Upper lobe of right lung (tissue), 1 donor: Measurements from ENCODE around the gene GALNT6. TPM values are rescaled to one million over a fixed set of nuclear protein-coding genes. Genes with fewer than 3 reads are reported as not detected.
A peak's percentile ranks its signal among the peaks of the same experiment; 100 is the strongest.

Experiments
- ATAC-seq: fragments of 200-7000 bp; cut with Tn5 transposase; one replicate; pipeline ENCODE4 v1.9.1; 2020; ENCODE audit warnings: mild to moderate bottlenecking, moderate library complexity
- DNase-seq: peaks from one replicate; pipeline ENCODE4 v3.0.0-alpha.2; 2020
- H3K27ac ChIP-seq: fragments of 200-600 bp; one replicate; pipeline ENCODE4 v1.8.0; 2022
- H3K27me3 ChIP-seq: fragments of 200-600 bp; one replicate; pipeline ENCODE4 v1.8.0; 2022; ENCODE audit warnings: mild to moderate bottlenecking
- H3K36me3 ChIP-seq: fragments of 200-600 bp; one replicate; pipeline ENCODE4 v1.8.0; 2022
- H3K4me1 ChIP-seq: fragments of 200-600 bp; one replicate; pipeline ENCODE4 v1.8.0; 2022
- H3K4me3 ChIP-seq: fragments of 200-600 bp; one replicate; pipeline ENCODE4 v1.8.0; 2022; ENCODE audit warnings: mild to moderate bottlenecking
- H3K9me3 ChIP-seq: fragments of 200-600 bp; one replicate; pipeline ENCODE4 v1.8.0; 2022
- CTCF ChIP-seq: fragments of 200-600 bp; IDR thresholded peaks from one replicate; pipeline ENCODE4 v1.8.0; 2022; ENCODE audit warnings: antibody characterized with exemption
- intact Hi-C: fragments of 100-400 bp; cut with DNase I; formaldehyde crosslinking; loops from one replicate; pipeline ENCODE4 v1.11.0; 2022
- total RNA-seq: library from RNA; stranded (reverse); fragmentation: NEBNext Ultra II Directional; extraction: Animal tissue kit (Norgen Biotek cat#: 25700); gene quantifications from one replicate; pipeline ENCODE4 v1.2.1, GENCODE V29; 2021
- donor health status: DM: no; HTN: yes; CAD: no; lungs with severe emphysema.

The GALNT6 gene
- total RNA-seq, 1 donor from 2014 or later, result 16.6 TPM

- no peaks in the 10 kb centered on the region for H3K36me3 ChIP-seq
- no peak for ATAC-seq
Measured at GRCh38 chr12:51360315-51360714, 30.9 kb downstream of the GALNT6 start.

GRCh38 chr12:51359851-51360250 is 31.4 kb downstream of the GALNT6 start:
- Histone ChIP-seq H3K27ac (no peak overlapping the region), H3K36me3 (no peaks in the 10 kb centered on the region), H3K27me3 (no peaks in the 10 kb centered on the region), H3K4me1 (no peaks in the 10 kb centered on the region), H3K9me3 (no peaks in the 10 kb centered on the region), H3K4me3 (no peak overlapping the region)
- ATAC-seq (no peak), DNase-seq (no peak)
- intact Hi-C loops, result no loop called here
- no peak for TF ChIP-seq CTCF

More at GRCh38 chr12:51360315-51360714, 30.9 kb downstream of the GALNT6 start:
- intact Hi-C loops, result no loop called here
- TF ChIP-seq CTCF, result no peak
- no peak for DNase-seq
- Histone ChIP-seq H3K27ac (no peak overlapping the region), H3K4me3 (no peak overlapping the region), H3K4me1 (no peaks in the 10 kb centered on the region), H3K9me3 (no peaks in the 10 kb centered on the region), H3K27me3 (no peaks in the 10 kb centered on the region)

GRCh38 chr12:51358496-51358895 is 32.7 kb downstream of the GALNT6 start:
- intact Hi-C loops, result no loop called here
- TF ChIP-seq CTCF, result no peak

GRCh38 chr12:51357374-51358047 is 33.7 kb downstream of the GALNT6 start:
- no peak for DNase-seq
- Histone ChIP-seq H3K4me3 (no peak overlapping the region), H3K27ac (no peak overlapping the region), H3K9me3 (no peaks in the 10 kb centered on the region), H3K27me3 (no peaks in the 10 kb centered on the region), H3K36me3 (no peaks in the 10 kb centered on the region), H3K4me1 (no peaks in the 10 kb centered on the region)
- ATAC-seq, result no peak
- intact Hi-C loops, result no loop called here
- no peak for TF ChIP-seq CTCF

More at GRCh38 chr12:51358496-51358895, 32.7 kb downstream of the GALNT6 start:
- H3K4me3 ChIP-seq, result no peak overlapping the region
- no peak for DNase-seq
- no peak overlapping the region for H3K27ac ChIP-seq
- H3K27me3 ChIP-seq, result no peaks in the 10 kb centered on the region
- H3K4me1 ChIP-seq, result no peaks in the 10 kb centered on the region
- H3K9me3 ChIP-seq, result no peaks in the 10 kb centered on the region
- ATAC-seq, result no peak
- no peaks in the 10 kb centered on the region for H3K36me3 ChIP-seq

- no peak overlapping the region for H3K27ac ChIP-seq
- no peaks in the 10 kb centered on the region for H3K9me3 ChIP-seq
- no peaks in the 10 kb centered on the region for H3K4me1 ChIP-seq
- H3K36me3 ChIP-seq, result no peaks in the 10 kb centered on the region
- DNase-seq, result no peak
- TF ChIP-seq CTCF, result peak; percentile 54
- intact Hi-C loops, result no loop called here
- H3K27me3 ChIP-seq, result no peaks in the 10 kb centered on the region
- ATAC-seq, result peak; percentile 91
- H3K4me3 ChIP-seq, result no peak overlapping the region
Measured at GRCh38 chr12:51351913-51352532, 39.2 kb downstream of the GALNT6 start.
